ENCODE results near the gene DGKG. TPM values are rescaled to one million over a fixed set of nuclear protein-coding genes. Genes with fewer than 3 reads are reported as not detected.

DGKG gene
- total and polyA plus RNA-seq, 4 donors: 2.1 to 13.7 (median 8.0) TPM

- no peak for ATAC-seq (ENCODE audit: insufficient read depth, low FRiP score)
- 61 to 78% methylated on average over 5 of the region's 5 CpGs for WGBS, 2 donors
Observed at GRCh38 chr3:186180151-186180550, 181.9 kb downstream of the DGKG start.

GRCh38 chr3:186178412-186178811 lies 183.6 kb downstream of the DGKG start:
- WGBS, 2 donors: 93 to 95% methylated on average over 4 of the region's 4 CpGs
- TF ChIP-seq CTCF (IDR thresholded peaks at IDR 0.05; ENCODE audit: control extremely low read depth, extremely low read depth): no peak
- no peaks in the 10 kb centered on the region for H3K9me3 ChIP-seq (ENCODE audit: control insufficient read depth in 4 of 4, insufficient read depth in 3 of 4, low read length in 3 of 4)
- H3K36me3 ChIP-seq (ENCODE audit: control insufficient read depth in 4 of 4, insufficient read depth in 4 of 4, low read length in 4 of 4): no peaks in the 10 kb centered on the region
- no peak overlapping the region for H3K4me3 ChIP-seq
- no peak overlapping the region for H3K27ac ChIP-seq (ENCODE audit: low read depth in 1 of 2, low read length in 1 of 2)
- no peak overlapping the region for H3K9ac ChIP-seq (ENCODE audit: insufficient read depth in 1 of 2, low read length in 2 of 2)
- no peaks in the 10 kb centered on the region for H3K27me3 ChIP-seq (ENCODE audit: control insufficient read depth in 3 of 3, insufficient read depth in 3 of 3, low read length in 2 of 3)
- H3K4me1 ChIP-seq (ENCODE audit: control insufficient read depth in 5 of 5, insufficient read depth in 5 of 5, low read length in 5 of 5): peaks cover 0 to 4% (median 0%) of the 10 kb centered on the region in 5 donors
- no peak for ATAC-seq (ENCODE audit: insufficient read depth, low FRiP score)
- DNase-seq: no peak

More at GRCh38 chr3:186180151-186180550, 181.9 kb downstream of the DGKG start:
- no peaks in the 10 kb centered on the region for H3K36me3 ChIP-seq (ENCODE audit: control insufficient read depth in 4 of 4, insufficient read depth in 4 of 4, low read length in 4 of 4)
- H3K9me3 ChIP-seq (ENCODE audit: control insufficient read depth in 4 of 4, insufficient read depth in 3 of 4, low read length in 3 of 4): no peaks in the 10 kb centered on the region
- H3K9ac ChIP-seq (ENCODE audit: insufficient read depth in 1 of 2, low read length in 2 of 2): no peak overlapping the region
- DNase-seq: no peak
- TF ChIP-seq CTCF (IDR thresholded peaks at IDR 0.05; ENCODE audit: control extremely low read depth, extremely low read depth): no peak
- H3K27me3 ChIP-seq (ENCODE audit: control insufficient read depth in 3 of 3, insufficient read depth in 3 of 3, low read length in 2 of 3): no peaks in the 10 kb centered on the region
- H3K27ac ChIP-seq (ENCODE audit: low read depth in 1 of 2, low read length in 1 of 2): no peak overlapping the region
- H3K4me1 ChIP-seq (ENCODE audit: control insufficient read depth in 5 of 5, insufficient read depth in 5 of 5, low read length in 5 of 5): peaks cover 0 to 4% (median 0%) of the 10 kb centered on the region in 5 donors
- H3K4me3 ChIP-seq: no peak overlapping the region

GRCh38 chr3:186176373-186176990 lies 185.6 kb downstream of the DGKG start:
- DNase-seq (no peak), ATAC-seq (ENCODE audit: insufficient read depth, low FRiP score) (no peak)
- Histone ChIP-seq H3K27ac (ENCODE audit: low read depth in 1 of 2, low read length in 1 of 2) (no peak overlapping the region), H3K27me3 (ENCODE audit: control insufficient read depth in 3 of 3, insufficient read depth in 3 of 3, low read length in 2 of 3) (no peaks in the 10 kb centered on the region), H3K4me1 (ENCODE audit: control insufficient read depth in 5 of 5, insufficient read depth in 5 of 5, low read length in 5 of 5) (no peaks in the 10 kb centered on the region), H3K36me3 (ENCODE audit: control insufficient read depth in 4 of 4, insufficient read depth in 4 of 4, low read length in 4 of 4) (no peaks in the 10 kb centered on the region), H3K9ac (ENCODE audit: insufficient read depth in 1 of 2, low read length in 2 of 2) (no peak overlapping the region), H3K4me3 (no peak overlapping the region), H3K9me3 (ENCODE audit: control insufficient read depth in 4 of 4, insufficient read depth in 3 of 4, low read length in 3 of 4) (no peaks in the 10 kb centered on the region)
- WGBS, 2 donors: 72 to 84% methylated on average over 6 of the region's 6 CpGs
- TF ChIP-seq CTCF (IDR thresholded peaks at IDR 0.05; ENCODE audit: control extremely low read depth, extremely low read depth): no peak
